ENCODE measurements around the gene IL17D. TPM values are rescaled to one million over a fixed set of nuclear protein-coding genes. Genes with fewer than 3 reads are reported as not detected.

Gene IL17D
- total and polyA plus RNA-seq, 8 donors = 0.45 to 3.5 (median 0.85) TPM; not detected in 2

GRCh38 chr13:20718958-20719566 lies 15.6 kb downstream of the IL17D start:
- peaks cover 0 to 39% (median 19%) of the 10 kb centered on the region in 3 donors for H3K27me3 ChIP-seq
- no peak for DNase-seq
- TF ChIP-seq POLR2AphosphoS5 (IDR thresholded peaks at IDR 0.05) (no peak), CTCF (IDR thresholded peaks at IDR 0.05) (no peak), EP300 (IDR thresholded peaks at IDR 0.05) (no peak)
- WGBS, 5 donors = 87 to 92% (median 91%) methylated on average over 12 of the region's 12 CpGs
- no peaks in the 10 kb centered on the region for H3K36me3 ChIP-seq
- H3K27ac ChIP-seq = no peak overlapping the region
- H3K4me1 ChIP-seq = peaks cover 7 to 29% (median 18%) of the 10 kb centered on the region in 4 donors
- H3K9me3 ChIP-seq = no peaks in the 10 kb centered on the region
- intact Hi-C loops (cut with DNase I; ENCODE audit: low total_unique reads) = loop anchor here (10.0 kb wide), 1 partner anchor 56 kb away; the partner anchor contains the start of gene EEF1AKMT1
- no peak overlapping the region for H3K4me3 ChIP-seq

GRCh38 chr13:20719783-20720182 lies 16.3 kb downstream of the IL17D start:
- intact Hi-C loops (cut with DNase I; ENCODE audit: low total_unique reads) = loop anchor here (10.0 kb wide), 1 partner anchor 55 kb away; the partner anchor contains the start of gene EEF1AKMT1
- TF ChIP-seq CTCF (IDR thresholded peaks at IDR 0.05) = no peak
- no peak for TF ChIP-seq POLR2A (IDR thresholded peaks at IDR 0.05)
- TF ChIP-seq EP300 (IDR thresholded peaks at IDR 0.05) = no peak
- TF ChIP-seq POLR2AphosphoS5 (IDR thresholded peaks at IDR 0.05) = no peak
- no peak overlapping the region for H3K27ac ChIP-seq
- H3K36me3 ChIP-seq = no peaks in the 10 kb centered on the region
- peaks cover 0 to 34% (median 19%) of the 10 kb centered on the region in 3 donors for H3K27me3 ChIP-seq
- no peak for DNase-seq
- peaks cover 7 to 21% (median 15%) of the 10 kb centered on the region in 4 donors for H3K4me1 ChIP-seq
- 81 to 86% (median 83%) methylated on average over 13 of the region's 13 CpGs for WGBS, 5 donors
- no peaks in the 10 kb centered on the region for H3K9me3 ChIP-seq
- H3K4me3 ChIP-seq = no peak overlapping the region

- Histone ChIP-seq H3K4me1 (peaks cover 7 to 18% (median 13%) of the 10 kb centered on the region in 4 donors), H3K36me3 (no peaks in the 10 kb centered on the region), H3K4me3 (no peak overlapping the region), H3K27ac (no peak overlapping the region), H3K27me3 (peaks cover 0 to 34% (median 19%) of the 10 kb centered on the region in 3 donors), H3K9me3 (no peaks in the 10 kb centered on the region)
- intact Hi-C loops (cut with DNase I; ENCODE audit: low total_unique reads) = no loop called here
- DNase-seq = no peak
- WGBS, 5 donors = 89 to 97% (median 90%) methylated on average over 11 of the region's 11 CpGs
- TF ChIP-seq POLR2AphosphoS5 (IDR thresholded peaks at IDR 0.05) (no peak), EP300 (IDR thresholded peaks at IDR 0.05) (no peak), POLR2A (IDR thresholded peaks at IDR 0.05) (no peak), CTCF (IDR thresholded peaks at IDR 0.05) (no peak)
Observed at GRCh38 chr13:20720499-20720898, 17.0 kb downstream of the IL17D start.

GRCh38 chr13:20721058-20721453 lies 17.6 kb downstream of the IL17D start:
- Histone ChIP-seq H3K36me3 (no peaks in the 10 kb centered on the region), H3K4me3 (peak overlapping the region in 2 of 4 donors; percentile 42 to 46), H3K9me3 (no peaks in the 10 kb centered on the region), H3K27me3 (peaks cover 0 to 34% (median 19%) of the 10 kb centered on the region in 3 donors), H3K27ac (no peak overlapping the region), H3K4me1 (peaks cover 7 to 18% (median 13%) of the 10 kb centered on the region in 4 donors)
- TF ChIP-seq POLR2AphosphoS5 (IDR thresholded peaks at IDR 0.05) = no peak
- TF ChIP-seq EP300 (IDR thresholded peaks at IDR 0.05) = no peak
- TF ChIP-seq POLR2A (IDR thresholded peaks at IDR 0.05) = no peak
- TF ChIP-seq CTCF (IDR thresholded peaks at IDR 0.05) = no peak
- no peak for DNase-seq
- intact Hi-C loops (cut with DNase I; ENCODE audit: low total_unique reads) = no loop called here
- WGBS, 5 donors = 69 to 92% (median 83%) methylated on average over 7 to 16 of the region's 16 CpGs
